ENCODE results near the gene PPM1M.

Gene PPM1M

DNA sequence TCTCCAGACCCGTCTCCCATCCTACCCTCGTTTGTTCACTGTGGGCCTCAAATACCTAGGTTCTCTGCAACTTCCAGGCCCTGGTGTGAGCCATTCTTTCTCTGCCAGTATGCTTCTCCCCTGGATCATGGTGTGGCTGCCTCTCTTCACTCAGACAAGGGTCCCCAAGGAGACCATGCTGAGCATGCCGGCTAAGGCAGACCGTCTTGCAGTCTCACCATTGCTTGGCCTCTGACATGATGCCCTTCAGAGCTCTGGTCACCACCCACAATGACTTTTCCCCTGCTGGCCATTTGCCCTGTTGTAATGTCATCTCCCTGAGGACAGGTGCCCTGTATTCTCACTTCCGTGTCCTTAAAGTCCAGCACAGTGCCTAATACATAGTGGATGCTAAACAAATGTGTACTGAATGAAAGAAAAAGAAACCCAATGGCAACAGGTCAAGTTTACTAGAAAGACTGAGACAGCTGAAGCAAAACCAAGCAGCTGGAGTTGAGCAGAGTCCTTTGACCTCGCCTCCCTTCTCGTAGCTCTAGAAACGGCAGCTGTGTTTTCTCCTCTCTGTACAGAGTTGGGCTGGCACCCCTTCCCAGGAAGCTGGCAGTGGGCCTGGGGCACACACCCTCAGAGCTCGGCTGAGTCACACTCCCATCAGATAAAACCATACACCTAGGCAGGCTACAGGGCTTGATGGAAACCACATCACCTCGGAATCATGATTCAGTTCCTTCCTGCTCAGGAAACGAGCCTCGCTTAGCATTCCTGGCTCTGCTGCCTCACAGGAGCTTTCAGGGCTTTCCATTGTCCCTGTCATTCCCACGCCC, 28.8 kb upstream of the PPM1M start:
- peak; percentile 53 for DNase-seq (ENCODE audit: low read depth)

DNA sequence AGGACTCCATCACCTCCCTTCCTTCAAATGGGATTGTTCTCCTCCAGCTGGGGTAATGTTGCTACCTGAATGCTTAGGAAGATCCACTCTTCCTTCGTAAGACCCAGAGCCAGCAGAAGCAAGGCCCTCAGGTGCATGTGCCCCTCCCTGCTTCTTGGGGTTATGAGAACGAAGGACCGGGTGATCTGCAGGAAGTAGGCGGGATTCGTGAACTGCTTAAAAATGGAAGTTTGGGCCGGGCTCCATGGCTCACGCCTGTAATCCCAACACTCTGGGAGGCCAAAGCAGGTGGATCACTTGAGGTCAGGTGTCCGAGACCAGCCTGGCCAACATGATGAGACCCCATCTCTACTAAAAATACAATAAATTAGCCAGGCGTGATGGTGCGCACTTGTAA, 28.2 kb upstream of the PPM1M start:
- DNase-seq (ENCODE audit: low read depth): no peak

GRCh38 chr3:52218026-52218425, 27.5 kb upstream of the PPM1M start:
- DNase-seq (ENCODE audit: low read depth): no peak

DNA sequence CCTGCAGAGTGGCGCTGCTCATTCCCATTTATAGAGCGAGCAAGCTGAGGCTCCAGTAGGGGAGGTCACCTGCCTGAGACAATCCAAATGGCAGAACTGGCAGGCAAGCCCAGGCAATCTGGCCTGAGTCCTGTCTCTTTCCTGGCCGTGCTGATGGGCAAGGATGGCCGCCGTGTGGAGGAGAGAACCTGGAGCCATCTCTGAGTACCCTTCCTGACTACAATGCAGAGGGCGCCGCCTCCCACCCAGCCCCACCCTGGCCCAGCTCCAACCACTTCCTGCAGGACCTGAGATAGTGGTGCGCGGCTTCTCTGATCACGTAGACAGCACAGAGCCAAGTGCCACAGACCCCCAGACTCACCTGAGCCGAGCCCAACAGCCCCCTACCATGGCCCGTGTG, 27.1 kb upstream of the PPM1M start:
- DNase-seq (ENCODE audit: low read depth): no peak

GRCh38 chr3:52218937-52219650, 26.5 kb upstream of the PPM1M start:
- no peak for DNase-seq (ENCODE audit: low read depth)

- peak; percentile 83 for DNase-seq (ENCODE audit: low read depth)
Measured at GRCh38 chr3:52220380-52221026, 25.1 kb upstream of the PPM1M start.

DNA sequence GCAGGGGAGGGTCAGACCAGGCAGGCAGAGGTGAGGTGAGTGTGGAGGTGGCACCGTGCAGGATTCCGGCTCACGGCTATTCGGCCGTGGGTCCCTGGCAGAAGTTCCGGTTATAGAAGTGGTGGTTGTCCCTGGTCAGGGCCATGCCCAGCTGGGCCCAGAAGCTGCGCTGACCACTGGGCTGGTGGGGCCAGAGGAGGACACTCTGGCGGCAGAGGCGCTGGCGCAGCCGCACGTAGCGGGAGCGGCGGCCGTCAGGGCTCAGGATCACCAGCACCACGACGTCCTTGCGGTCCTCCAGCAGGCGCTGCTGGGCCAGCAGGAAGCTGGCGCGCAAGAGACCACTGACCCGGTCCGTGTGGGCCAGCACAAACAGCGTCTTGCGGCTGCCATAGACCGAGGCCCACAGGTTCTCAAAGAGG, 24.4 kb upstream of the PPM1M start:
- DNase-seq (ENCODE audit: low read depth): no peak

- DNase-seq (ENCODE audit: low read depth): no peak
Measured at GRCh38 chr3:52221563-52222318, 23.8 kb upstream of the PPM1M start.

DNA sequence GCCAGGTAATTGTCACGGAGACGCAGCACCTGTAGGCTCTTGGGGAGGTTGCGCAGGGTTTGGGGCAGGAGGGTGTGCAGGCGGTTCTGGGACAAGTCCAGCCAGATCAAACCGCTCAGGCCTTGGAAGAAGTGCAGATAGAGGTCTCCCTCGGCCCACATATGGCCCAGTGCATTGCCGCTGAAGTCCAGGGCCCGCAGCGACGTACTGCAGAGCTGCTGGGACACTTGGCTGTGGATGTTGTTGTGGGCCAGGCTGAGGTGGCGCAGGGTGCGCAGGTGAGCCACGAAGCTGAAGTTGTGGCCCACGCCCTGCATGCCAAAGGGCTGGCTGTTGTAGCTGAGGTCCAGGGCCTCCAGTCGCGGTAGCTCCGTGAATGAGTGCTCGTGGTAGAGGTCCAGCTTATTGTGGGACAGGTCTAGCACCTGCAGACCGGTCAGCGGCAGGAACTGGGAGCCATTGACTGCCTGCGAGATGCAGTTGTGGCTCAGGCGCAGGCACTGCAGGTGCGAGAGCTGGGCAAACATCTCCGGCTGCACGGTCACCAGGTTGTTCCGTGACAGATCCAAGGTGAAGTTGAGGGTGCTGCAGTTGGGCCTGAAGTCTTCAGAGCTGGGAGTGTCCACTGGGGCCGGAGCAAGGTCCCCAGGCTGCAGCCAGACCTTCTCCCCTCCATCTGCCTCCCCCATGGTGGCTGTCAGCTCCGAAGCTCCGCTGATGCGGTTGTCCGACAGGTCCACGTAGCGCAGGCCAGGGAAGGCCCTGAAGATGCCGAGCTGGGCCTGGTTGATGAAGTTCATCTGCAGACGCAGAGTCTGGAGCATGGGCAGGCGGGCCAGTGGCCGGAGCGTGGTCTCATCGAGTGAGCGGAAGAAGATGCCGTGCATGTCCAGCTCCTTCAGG, 23.0 kb upstream of the PPM1M start:
- no peak for DNase-seq (ENCODE audit: low read depth)

DNA sequence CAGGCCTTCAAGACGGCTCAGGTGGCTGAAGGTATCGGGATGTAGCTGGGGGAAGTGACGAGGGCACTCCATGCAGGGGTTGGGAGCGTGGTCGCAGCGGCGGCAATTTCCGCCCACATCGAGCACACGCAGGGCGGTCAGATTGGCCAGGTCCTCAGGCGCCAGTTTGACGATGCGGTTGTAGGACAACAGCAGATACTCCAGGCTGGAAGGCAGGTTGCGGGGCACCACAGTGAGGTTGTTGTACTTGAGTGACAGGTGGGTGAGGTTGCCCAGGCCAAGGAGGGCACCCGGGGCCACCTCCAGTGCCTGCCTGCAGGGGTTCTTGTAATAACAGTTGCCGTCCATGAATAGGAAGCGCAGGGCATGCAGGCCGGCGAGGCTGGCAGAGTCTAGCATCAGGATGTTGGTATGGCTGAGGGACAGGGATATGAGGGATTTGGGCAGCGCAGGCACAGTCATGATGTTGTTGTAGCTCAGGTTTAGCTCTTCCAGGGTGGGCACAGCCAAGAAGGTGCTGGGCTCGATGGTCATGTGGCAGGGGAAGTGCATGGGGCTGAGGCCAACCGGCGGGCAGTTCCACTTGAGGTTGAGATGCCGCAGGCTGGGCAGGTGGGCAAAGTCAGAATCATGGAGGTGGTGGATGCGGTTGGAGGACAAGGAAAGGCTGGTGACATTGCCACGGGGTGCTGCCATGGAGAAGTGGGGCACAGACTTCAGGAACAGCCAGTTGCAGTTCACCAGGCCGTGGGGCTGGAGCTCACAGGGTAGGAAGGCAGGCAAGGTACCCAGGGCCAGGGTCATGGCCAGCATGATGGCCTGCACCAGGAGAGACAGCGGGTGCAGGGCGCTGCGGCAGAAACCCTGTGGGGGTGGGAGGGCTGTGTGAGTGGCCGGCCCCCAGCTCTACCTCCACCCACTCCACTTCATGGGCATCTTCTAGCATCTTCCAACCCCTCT, 21.8 kb upstream of the PPM1M start:
- DNase-seq (ENCODE audit: low read depth): no peak

DNA sequence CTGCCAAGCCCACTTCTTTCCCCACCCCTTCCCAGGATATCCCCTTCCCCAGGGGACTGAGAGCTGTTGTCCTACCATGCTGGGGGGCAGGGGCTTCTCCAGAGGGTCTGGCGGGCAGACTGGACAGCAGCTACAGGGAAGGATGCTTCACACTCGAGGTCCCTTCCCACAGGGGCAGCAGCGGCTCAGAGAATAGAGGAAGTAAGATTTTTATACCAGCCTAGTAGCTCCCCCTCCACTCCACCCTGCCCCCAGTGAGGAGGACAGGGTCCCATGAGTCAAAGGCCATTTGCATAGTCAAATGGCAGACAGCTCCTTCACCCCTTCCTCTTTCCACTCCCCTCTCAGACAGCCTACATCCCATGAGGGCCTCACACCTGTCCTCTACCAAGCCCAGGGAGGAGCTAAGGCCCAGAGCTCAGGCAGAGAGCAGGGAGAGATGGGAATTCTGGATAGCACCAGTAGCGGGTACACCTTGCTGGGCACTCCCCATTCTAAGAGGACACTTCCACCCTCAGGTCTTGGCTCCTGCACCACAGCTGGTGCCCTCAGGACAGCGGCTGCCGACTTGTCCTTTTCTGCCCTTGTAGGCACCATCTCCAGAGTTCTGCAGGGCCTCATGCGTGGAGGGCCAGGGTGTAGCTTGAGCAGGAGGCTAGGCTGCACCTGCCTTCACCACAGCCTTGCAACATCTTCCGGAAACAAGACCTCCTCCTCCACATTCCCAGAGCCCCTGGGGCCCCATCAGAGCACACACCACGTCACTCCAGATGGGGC, 19.9 kb upstream of the PPM1M start, which contains the start of gene TLR9:
TLR9 (minus strand) TSS at position 194 of the 777 bp plus-strand sequence; CDS start at position 78, 116 bp downstream.
- DNase-seq (ENCODE audit: low read depth): no peak

DNA sequence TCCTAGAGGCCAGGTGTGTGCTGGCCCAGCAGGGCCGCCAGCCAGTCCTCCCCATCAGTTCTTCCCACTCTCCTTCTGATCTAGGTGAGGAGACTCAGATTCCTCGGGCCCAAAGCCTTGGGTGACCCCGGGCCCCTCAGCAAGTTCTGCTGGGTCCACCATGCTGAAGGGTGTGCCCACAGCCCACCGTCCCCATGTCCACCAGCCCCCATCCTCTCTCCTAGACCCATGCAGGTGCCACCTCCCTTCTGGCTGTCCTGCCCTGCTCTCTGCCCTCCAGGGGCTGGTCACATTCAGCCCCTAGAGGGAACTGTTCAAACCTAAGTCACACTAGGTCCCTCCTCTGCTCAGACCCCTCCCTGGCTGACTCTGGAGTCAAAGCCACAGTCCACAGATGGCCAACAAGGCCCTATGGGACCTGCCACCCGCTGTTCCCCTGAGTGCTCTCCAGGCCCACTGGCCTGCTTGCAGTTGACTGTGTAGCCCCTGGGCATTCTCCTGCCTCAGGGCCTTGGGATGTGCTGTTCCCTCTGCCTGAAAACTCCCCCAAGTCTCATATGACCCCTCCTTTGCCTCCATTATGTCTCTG, 19.2 kb upstream of the PPM1M start:
- no peak for DNase-seq (ENCODE audit: low read depth)

- no peak for DNase-seq (ENCODE audit: low read depth)
Measured at GRCh38 chr3:52227117-52227516, 18.4 kb upstream of the PPM1M start.

DNA sequence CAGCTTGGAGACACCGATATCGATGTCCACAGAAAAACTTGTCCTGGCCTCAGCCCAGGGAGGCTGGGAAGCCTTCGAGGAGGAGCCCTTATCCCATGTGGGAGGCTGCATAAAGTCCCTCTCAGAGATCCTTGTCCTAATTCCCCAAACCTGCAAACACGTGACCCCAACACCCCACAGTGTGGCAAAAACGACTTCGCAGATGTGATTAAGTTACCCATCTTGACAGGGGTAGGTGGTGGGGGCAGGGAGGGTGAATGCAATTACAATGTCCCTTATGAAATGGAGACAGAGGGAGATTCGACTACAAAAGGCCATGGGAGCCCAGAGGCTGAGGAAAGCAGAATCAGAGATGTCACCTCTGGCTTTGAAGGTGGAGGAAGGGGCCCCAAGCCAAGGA, 17.8 kb upstream of the PPM1M start:
- no peak for DNase-seq (ENCODE audit: low read depth)

DNA sequence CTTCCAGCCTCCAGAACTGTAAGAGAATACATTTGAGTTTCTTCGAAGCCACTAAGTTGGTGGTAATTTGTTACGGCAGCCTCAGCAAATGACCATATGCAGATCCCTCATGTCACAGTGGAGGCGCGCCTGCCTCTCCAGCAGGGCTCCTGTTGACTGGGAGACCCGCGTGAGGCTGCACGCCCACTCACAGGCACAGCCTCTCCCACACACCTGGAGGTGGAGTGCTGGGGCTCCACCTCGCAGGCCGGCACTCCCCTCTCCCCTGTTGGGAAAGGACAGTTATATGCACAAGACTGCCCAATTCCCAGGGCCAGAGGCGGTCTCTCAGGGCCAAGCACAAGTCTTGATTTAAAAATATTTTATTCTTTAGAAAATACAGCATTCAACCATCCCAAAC, 17.3 kb upstream of the PPM1M start:
- no peak for DNase-seq (ENCODE audit: low read depth)

- DNase-seq (ENCODE audit: low read depth): no peak
Measured at GRCh38 chr3:52228751-52229291, 16.7 kb upstream of the PPM1M start.

GRCh38 chr3:52229656-52230055, 15.9 kb upstream of the PPM1M start:
- no peak for DNase-seq (ENCODE audit: low read depth)

DNA sequence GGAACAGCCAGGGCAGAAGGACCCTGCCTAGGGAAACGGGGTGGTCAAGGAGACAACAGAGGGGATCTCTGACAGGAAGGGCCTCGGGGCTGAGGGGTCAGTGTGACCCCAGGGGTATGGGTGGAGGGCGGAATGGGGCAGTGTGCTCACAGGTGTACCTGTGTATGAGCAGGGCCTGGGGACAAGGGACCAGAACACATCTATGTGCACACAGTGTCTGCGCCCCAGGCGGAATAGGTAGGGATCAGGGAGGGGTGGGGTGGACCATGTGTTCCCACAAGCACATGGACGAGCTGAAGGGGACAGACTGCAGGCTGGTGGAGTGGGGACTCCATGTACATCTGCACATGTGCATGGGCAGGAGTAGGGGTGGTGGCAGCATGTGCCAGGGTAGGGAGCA, 15.1 kb upstream of the PPM1M start:
- no peak for DNase-seq (ENCODE audit: low read depth)

All from stimulated activated CD8-positive, alpha-beta memory T cell treated with anti-CD3 and anti-CD28 coated beads, Interleukin-12 subunit alpha, Interleukin-12 subunit beta, amount 100 ng/mL, for 1 hour (primary cell).